ENCODE measurements around the gene SASS6. TPM values are rescaled to one million over a fixed set of nuclear protein-coding genes. Genes with fewer than 3 reads are reported as not detected.

Gene SASS6
- total and polyA plus RNA-seq, 9 of the 15 experiments (the other 6 are each of a cell fraction or from before 2014, with no cell fraction given) = 11.6 to 34.1 (median 18.0) TPM

DNA sequence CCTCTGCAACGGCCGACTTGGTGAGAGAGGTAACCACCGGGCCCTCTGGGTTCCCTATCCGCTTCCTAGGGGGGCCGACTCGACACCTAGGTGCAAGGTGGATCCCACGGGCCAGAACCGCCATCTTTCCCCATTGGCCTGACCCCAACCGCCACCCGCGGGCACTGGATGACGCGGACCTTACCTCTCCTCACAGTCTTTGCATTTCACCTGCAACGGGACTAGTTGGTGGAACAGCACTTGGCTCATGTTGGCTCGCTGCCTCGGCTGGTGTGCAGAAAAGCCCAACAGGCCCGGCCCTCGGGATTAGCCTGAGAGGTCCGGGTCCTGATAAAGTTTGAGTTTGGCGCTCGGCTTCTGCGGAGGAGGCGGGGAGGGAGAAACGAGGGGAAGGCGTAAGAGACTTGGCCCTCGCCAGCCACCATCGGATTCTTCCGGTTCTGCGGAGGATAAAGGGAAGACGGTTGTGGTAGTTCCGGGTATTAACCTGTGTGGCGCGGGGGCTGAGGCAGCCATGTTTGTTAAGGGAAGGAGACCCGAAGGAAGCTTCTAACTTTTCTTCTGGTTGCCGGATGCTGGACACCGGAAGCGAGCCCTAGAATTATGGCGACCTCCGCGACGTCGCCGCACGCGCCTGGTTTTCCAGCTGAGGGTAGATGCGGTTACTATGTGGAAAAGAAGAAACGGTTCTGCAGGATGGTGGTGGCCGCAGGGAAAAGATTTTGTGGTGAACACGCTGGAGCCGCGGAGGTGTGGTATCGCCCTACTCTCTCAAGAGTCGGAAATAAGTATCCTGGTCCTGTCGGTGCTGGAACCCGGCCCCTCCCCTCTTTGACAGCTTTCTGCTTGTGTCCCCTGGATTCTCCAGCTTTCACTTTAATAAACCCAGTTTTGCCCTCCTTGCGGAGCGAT, at the start of gene SASS6, which contains the start of gene TRMT13 (continued):
- TF ChIP-seq, protein P1, sequence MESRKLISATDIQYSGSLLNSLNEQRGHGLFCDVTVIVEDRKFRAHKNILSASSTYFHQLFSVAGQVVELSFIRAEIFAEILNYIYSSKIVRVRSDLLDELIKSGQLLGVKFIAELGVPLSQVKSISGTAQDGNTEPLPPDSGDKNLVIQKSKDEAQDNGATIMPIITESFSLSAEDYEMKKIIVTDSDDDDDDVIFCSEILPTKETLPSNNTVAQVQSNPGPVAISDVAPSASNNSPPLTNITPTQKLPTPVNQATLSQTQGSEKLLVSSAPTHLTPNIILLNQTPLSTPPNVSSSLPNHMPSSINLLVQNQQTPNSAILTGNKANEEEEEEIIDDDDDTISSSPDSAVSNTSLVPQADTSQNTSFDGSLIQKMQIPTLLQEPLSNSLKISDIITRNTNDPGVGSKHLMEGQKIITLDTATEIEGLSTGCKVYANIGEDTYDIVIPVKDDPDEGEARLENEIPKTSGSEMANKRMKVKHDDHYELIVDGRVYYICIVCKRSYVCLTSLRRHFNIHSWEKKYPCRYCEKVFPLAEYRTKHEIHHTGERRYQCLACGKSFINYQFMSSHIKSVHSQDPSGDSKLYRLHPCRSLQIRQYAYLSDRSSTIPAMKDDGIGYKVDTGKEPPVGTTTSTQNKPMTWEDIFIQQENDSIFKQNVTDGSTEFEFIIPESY (CRISPR knock-in tag; IDR thresholded peaks at IDR 0.05) = no peak
- TF ChIP-seq, protein P2, sequence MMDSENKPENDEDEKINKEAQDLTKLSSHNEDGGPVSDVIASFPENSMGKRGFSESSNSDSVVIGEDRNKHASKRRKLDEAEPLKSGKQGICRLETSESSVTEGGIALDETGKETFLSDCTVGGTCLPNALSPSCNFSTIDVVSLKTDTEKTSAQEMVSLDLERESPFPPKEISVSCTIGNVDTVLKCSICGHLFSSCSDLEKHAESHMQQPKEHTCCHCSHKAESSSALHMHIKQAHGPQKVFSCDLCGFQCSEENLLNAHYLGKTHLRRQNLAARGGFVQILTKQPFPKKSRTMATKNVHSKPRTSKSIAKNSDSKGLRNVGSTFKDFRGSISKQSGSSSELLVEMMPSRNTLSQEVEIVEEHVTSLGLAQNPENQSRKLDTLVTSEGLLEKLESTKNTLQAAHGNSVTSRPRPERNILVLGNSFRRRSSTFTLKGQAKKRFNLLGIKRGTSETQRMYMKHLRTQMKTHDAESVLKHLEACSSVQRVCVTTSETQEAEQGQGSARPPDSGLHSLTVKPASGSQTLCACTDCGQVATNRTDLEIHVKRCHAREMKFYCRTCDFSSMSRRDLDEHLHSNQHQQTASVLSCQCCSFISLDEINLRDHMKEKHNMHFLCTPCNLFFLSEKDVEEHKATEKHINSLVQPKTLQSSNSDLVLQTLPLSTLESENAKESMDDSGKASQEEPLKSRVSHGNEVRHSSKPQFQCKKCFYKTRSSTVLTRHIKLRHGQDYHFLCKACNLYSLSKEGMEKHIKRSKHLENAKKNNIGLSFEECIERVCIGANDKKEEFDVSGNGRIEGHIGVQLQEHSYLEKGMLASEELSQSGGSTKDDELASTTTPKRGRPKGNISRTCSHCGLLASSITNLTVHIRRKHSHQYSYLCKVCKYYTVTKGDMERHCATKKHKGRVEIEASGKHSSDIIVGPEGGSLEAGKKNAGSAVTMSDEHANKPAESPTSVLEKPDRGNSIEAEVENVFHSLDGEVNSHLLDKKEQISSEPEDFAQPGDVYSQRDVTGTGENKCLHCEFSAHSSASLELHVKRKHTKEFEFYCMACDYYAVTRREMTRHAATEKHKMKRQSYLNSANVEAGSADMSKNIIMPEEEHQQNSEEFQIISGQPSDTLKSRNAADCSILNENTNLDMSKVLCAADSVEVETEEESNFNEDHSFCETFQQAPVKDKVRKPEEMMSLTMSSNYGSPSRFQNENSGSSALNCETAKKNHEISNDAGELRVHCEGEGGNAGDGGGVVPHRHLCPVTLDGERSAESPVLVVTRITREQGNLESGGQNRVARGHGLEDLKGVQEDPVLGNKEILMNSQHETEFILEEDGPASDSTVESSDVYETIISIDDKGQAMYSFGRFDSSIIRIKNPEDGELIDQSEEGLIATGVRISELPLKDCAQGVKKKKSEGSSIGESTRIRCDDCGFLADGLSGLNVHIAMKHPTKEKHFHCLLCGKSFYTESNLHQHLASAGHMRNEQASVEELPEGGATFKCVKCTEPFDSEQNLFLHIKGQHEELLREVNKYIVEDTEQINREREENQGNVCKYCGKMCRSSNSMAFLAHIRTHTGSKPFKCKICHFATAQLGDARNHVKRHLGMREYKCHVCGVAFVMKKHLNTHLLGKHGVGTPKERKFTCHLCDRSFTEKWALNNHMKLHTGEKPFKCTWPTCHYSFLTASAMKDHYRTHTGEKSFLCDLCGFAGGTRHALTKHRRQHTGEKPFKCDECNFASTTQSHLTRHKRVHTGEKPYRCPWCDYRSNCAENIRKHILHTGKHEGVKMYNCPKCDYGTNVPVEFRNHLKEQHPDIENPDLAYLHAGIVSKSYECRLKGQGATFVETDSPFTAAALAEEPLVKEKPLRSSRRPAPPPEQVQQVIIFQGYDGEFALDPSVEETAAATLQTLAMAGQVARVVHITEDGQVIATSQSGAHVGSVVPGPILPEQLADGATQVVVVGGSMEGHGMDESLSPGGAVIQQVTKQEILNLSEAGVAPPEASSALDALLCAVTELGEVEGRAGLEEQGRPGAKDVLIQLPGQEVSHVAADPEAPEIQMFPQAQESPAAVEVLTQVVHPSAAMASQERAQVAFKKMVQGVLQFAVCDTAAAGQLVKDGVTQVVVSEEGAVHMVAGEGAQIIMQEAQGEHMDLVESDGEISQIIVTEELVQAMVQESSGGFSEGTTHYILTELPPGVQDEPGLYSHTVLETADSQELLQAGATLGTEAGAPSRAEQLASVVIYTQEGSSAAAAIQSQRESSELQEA (IDR thresholded peaks at IDR 0.05; ENCODE audit: low read depth) = peak; percentile 100
- TF ChIP-seq RAD21 (CRISPR knock-in tag; conservative IDR thresholded peaks at IDR 0.05 in 1 of 2, IDR thresholded peaks at IDR 0.05 in 1 of 2) = no peak; a peak in 1 of 4 replicates
- no peak for TF ChIP-seq CSDE1 (IDR thresholded peaks at IDR 0.05)
- TF ChIP-seq ZNF121 (CRISPR knock-in tag; conservative IDR thresholded peaks at IDR 0.05) = no peak
- TF ChIP-seq ZNF695 (CRISPR knock-in tag; IDR thresholded peaks at IDR 0.05) = no peak
- no peak for TF ChIP-seq ZNF165 (CRISPR knock-in tag; IDR thresholded peaks at IDR 0.05; ENCODE audit: borderline replicate concordance)
- peak; percentile 99 for TF ChIP-seq POU5F1 (IDR thresholded peaks at IDR 0.05; ENCODE audit: borderline replicate concordance, low read depth, low read length, partially characterized antibody)
- TF ChIP-seq SMC3 (conservative IDR thresholded peaks at IDR 0.05; ENCODE audit: insufficient read depth, low read depth, low read length) = no peak
- TF ChIP-seq RBBP5 (IDR thresholded peaks at IDR 0.05; ENCODE audit: borderline replicate concordance, insufficient read depth, low read length, poor library complexity, severe bottlenecking) = peak; percentile 84
- TF ChIP-seq SRSF9 (IDR thresholded peaks at IDR 0.05; ENCODE audit: borderline replicate concordance, low read depth, low read length) = no peak

Measured in K562 (cell line).